ENCODE measurements around the gene C2orf72. TPM values are rescaled to one million over a fixed set of nuclear protein-coding genes. Genes with fewer than 3 reads are reported as not detected.

The C2orf72 gene
- total RNA-seq, 3 donors from 2014 or later (not counting 1 experiment from before 2014, with no cell fraction given): not detected

GRCh38 chr2:231094736-231095346 is 57.5 kb downstream of the C2orf72 start:
- no peak for TF ChIP-seq CTCF (IDR thresholded peaks at IDR 0.05)
- ATAC-seq (no peak), DNase-seq (no peak)
- Mint-ChIP-seq H3K9me3 (no peaks in the 10 kb centered on the region), H3K4me1 (peaks cover 9 to 10% of the 10 kb centered on the region in 2 donors), H3K27me3 (ENCODE audit: low read depth in 2 of 2) (no peaks in the 10 kb centered on the region), H3K4me3 (no peak overlapping the region), H3K36me3 (peaks cover 9% of the 10 kb centered on the region), H3K27ac (no peak overlapping the region)
- H3K27ac ChIP-seq (ENCODE audit: low read length): no peak overlapping the region
- H3K9me3 ChIP-seq (ENCODE audit: control insufficient read depth, insufficient read depth, low read length): peaks cover 8% of the 10 kb centered on the region
- WGBS (ENCODE audit: insufficient coverage): 100% methylated on average over 3 of the region's 4 CpGs
- intact Hi-C loops (cut with micrococcal nuclease): no loop called here
- H3K4me1 ChIP-seq (ENCODE audit: control insufficient read depth, insufficient read depth, low read length): no peaks in the 10 kb centered on the region
- no peak overlapping the region for H3K4me3 ChIP-seq (ENCODE audit: low read length)
- no peaks in the 10 kb centered on the region for H3K27me3 ChIP-seq (ENCODE audit: control insufficient read depth, insufficient read depth, low read length)
- peaks cover 13% of the 10 kb centered on the region for H3K36me3 ChIP-seq (ENCODE audit: control insufficient read depth, insufficient read depth, low read length)

Other genes with a start within 250 kb of the C2orf72 start
- 10 to 100 TPM in 1 of 3 donors, 1 to 10 TPM in 2; 4.7 to 36.3 (median 5.1) TPM for gene ITM2C, start 172.6 kb upstream of the C2orf72 start, total RNA-seq
- 1 to 10 TPM in 1 of 3 donors, under 1 TPM in 2; 0.09 to 1.1 (median 0.40) TPM for gene GPR55, start 112.3 kb upstream of the C2orf72 start, total RNA-seq
- gene SPATA3, start 41.4 kb upstream of the C2orf72 start, total RNA-seq: not detected
- 10 to 100 TPM; 44.1 to 54.9 (median 49.7) TPM for gene PSMD1, start 19.3 kb downstream of the C2orf72 start, total RNA-seq
- gene HTR2B, start 87.5 kb downstream of the C2orf72 start, total RNA-seq: not detected
- gene ARMC9, start 161.1 kb downstream of the C2orf72 start, total RNA-seq: 1 to 10 TPM; 1.2 to 2.3 (median 2.0) TPM

Measured in natural killer cell (primary cell).